Activated T-helper 1 cell treated with anti-CD3 and anti-CD28 coated beads, Interleukin-12 subunit alpha, Interleukin-12 subunit beta, Interleukin-2, Interleukin-4 antibody, amounts not matched to agents 30 ng/mL and 10 ng/mL and 1 ng/mL, durations not matched to agents 14 hours and 24 hours and 36 hours (primary cell): Measurements from ENCODE around the gene MAP2K6. TPM values are rescaled to one million over a fixed set of nuclear protein-coding genes. Genes with fewer than 3 reads are reported as not detected.

Experiments
- DNase-seq: peaks from one replicate; pipeline ENCODE4 v3.0.0; 2021; ENCODE audit warnings: low spot score
- H3K27ac Mint-ChIP-seq: one replicate; pipeline ENCODE4 v1.8.0; 2021; ENCODE audit warnings: mild to moderate bottlenecking, mixed read lengths
- H3K27me3 Mint-ChIP-seq: one replicate; pipeline ENCODE4 v1.8.0; 2022; ENCODE audit warnings: mild to moderate bottlenecking, moderate library complexity, mixed read lengths; ENCODE audit not compliant: insufficient read depth
- H3K36me3 Mint-ChIP-seq: one replicate; pipeline ENCODE4 v1.8.0; 2021; ENCODE audit warnings: low read depth, mixed read lengths
- H3K4me1 Mint-ChIP-seq: one replicate; pipeline ENCODE4 v1.8.0; 2021; ENCODE audit warnings: low read depth, mixed read lengths
- H3K4me3 Mint-ChIP-seq: one replicate; pipeline ENCODE4 v1.8.0; 2021; ENCODE audit warnings: mild to moderate bottlenecking, moderate library complexity, mixed read lengths
- H3K9me3 Mint-ChIP-seq: one replicate; pipeline ENCODE4 v1.8.0; 2021; ENCODE audit warnings: mixed read lengths
- intact Hi-C: fragments of 100-400 bp; cut with micrococcal nuclease; formaldehyde crosslinking; loops from one replicate; pipeline ENCODE4 v1.15.1; 2024
- total RNA-seq: library from RNA; stranded (reverse); gene quantifications from 2 replicates; pipeline ENCODE4 v1.2.3, GENCODE V29; 2022

MAP2K6 gene
- total RNA-seq, 1 donor from 2014 or later = 0.88 TPM

DNA sequence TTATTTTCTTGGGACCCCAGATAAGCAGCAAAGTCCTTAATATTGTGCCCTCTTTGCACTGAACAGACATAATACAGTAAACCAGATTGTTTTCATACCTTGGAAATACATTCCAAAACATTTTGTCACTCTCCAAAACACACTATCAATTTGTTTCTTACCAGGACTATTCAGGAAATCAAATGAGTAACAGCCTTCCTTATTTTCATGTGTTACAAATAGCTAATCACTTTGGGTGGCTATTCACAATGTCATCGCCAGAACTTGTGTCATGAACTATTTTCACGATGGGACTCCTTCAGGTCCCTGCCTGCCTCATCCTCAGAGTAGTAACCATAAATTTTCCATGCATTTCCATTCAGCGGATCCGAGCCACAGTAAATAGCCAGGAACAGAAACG lies 104.5 kb downstream of the MAP2K6 start:
- DNase-seq = no peak
- Mint-ChIP-seq H3K27ac (no peak overlapping the region), H3K4me3 (no peak overlapping the region), H3K36me3 (no peaks in the 10 kb centered on the region), H3K27me3 (no peaks in the 10 kb centered on the region), H3K4me1 (peaks cover 7% of the 10 kb centered on the region), H3K9me3 (no peaks in the 10 kb centered on the region)
- intact Hi-C loops = no loop called here

DNA sequence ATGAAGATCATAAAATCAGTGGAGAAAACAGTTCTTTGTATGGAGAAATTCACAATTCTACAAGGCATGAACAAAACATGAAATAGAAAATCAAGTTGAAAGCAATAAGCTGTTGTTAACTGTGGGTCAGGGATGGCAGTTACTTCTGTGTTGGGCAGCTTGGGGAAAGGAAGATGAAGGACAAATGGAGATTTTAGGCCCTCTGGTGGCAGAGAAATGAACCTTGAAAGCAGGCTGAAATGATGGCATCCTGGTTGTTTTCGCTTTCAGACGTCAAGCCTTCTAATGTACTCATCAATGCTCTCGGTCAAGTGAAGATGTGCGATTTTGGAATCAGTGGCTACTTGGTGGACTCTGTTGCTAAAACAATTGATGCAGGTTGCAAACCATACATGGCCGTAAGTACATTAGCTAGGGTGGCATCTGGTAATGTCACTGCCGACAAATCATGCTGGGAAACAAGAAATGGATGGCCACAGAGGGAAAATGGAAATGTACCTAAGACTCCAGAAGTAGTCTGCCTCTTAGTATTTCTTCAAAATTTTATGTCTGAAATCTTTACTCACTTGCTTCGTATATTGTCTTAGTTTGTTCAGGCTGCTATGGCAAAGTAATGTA lies 108.9 kb downstream of the MAP2K6 start:
- no peaks in the 10 kb centered on the region for H3K36me3 Mint-ChIP-seq
- H3K9me3 Mint-ChIP-seq = no peaks in the 10 kb centered on the region
- DNase-seq = no peak
- H3K4me3 Mint-ChIP-seq = no peak overlapping the region
- H3K4me1 Mint-ChIP-seq = peaks cover 7% of the 10 kb centered on the region
- no peaks in the 10 kb centered on the region for H3K27me3 Mint-ChIP-seq
- H3K27ac Mint-ChIP-seq = no peak overlapping the region
- intact Hi-C loops = loop anchor here (1.0 to 10.0 kb wide), 4 partner anchors 109 to 1031 kb away; partner anchors contain the start of gene MAP2K6

DNA sequence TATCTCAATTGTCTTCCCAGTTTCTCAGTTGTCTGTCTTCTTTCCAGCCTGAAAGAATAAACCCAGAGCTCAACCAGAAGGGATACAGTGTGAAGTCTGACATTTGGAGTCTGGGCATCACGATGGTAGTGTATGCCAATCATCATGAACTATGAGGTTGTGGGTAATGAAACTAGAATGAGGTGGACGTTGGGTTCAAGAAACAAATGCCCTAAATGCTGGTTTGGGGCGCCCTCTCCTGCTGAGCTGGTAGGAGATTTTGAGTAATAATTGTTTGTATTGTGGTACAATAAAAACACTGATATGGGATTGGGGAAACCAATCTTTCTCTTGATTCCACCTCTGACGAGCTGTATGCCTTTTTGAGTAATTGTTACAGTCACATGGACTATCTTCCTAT lies 110.4 kb downstream of the MAP2K6 start:
- Mint-ChIP-seq H3K36me3 (no peaks in the 10 kb centered on the region), H3K27me3 (no peaks in the 10 kb centered on the region), H3K9me3 (no peaks in the 10 kb centered on the region), H3K4me3 (no peak overlapping the region), H3K4me1 (peaks cover 7% of the 10 kb centered on the region), H3K27ac (no peak overlapping the region)
- DNase-seq = no peak
- intact Hi-C loops = loop anchor here (10.0 kb wide), 3 partner anchors 110 to 1030 kb away; partner anchors contain the start of gene MAP2K6

DNA sequence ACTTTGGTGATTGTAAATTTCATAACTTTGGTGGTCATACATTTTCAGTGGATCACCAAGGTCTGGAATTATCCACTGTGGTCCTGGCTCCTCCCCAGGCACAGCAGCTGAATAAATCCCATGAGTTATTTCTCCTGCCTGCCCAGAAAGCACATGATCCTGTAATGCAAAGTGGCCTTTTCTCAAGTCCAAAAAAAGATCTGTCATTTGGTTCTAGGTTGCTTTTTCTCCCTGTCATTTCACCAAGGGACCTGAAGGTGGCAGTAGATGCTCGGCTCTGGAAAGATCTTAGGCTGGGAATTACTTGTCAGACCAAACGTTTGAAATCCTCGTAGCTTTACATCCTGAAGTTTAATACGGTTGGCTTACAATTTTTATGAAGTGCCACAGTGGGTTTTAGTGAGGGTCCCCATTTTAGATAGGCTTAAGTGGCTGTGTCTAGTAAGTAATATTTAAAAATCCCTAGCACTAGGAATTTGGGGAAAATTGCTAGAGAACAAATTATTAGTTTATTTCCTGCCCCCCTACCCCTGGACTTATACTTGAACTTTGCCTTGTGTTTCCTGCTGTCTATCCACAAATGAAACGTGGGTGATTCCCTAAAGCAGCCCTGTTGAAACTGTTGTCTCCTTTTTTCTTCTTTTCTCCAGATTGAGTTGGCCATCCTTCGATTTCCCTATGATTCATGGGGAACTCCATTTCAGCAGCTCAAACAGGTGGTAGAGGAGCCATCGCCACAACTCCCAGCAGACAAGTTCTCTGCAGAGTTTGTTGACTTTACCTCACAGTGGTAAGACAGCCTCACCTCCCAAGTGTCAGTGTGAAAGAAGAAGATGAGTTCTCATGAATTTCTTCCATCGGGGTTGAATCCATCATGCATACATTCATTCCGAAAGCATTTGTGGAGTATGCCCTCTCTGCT lies 111.7 kb downstream of the MAP2K6 start:
- peaks cover 7% of the 10 kb centered on the region for H3K4me1 Mint-ChIP-seq
- intact Hi-C loops = loop anchor here (10.0 kb wide), 3 partner anchors 111 to 1029 kb away; partner anchors contain the start of gene MAP2K6

DNA sequence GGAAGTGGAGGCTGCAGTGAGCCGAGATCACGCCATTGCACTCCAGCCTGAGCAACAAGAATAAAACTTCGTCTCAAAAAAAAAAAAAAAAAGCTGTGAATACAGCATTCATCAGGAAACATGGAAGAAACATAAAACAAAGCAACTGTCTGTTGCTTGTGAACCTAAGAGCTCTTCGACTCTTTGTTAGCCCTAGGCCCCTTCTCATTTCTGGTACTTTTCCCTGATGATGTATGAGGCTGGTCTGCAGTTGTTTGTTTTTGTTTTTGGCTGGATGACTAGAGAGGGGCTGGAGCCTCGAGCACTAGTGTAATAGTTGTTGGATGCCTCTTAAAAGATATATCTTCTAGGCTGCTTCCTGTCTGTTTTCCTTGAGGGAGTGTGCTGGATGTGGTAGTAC lies 113.5 kb downstream of the MAP2K6 start:
- intact Hi-C loops = loop anchor here (10.0 kb wide), 3 partner anchors 113 to 1027 kb away; partner anchors contain the start of gene MAP2K6
- Mint-ChIP-seq H3K27me3 (no peaks in the 10 kb centered on the region), H3K27ac (no peak overlapping the region), H3K4me1 (peaks cover 5% of the 10 kb centered on the region), H3K4me3 (no peak overlapping the region), H3K36me3 (no peaks in the 10 kb centered on the region), H3K9me3 (no peaks in the 10 kb centered on the region)
- DNase-seq = no peak

More for the DNA sequence above, 111.7 kb downstream of the MAP2K6 start:
- Mint-ChIP-seq H3K9me3 (no peaks in the 10 kb centered on the region), H3K36me3 (no peaks in the 10 kb centered on the region), H3K4me3 (no peak overlapping the region), H3K27me3 (no peaks in the 10 kb centered on the region), H3K27ac (no peak overlapping the region)
- DNase-seq = no peak

DNA sequence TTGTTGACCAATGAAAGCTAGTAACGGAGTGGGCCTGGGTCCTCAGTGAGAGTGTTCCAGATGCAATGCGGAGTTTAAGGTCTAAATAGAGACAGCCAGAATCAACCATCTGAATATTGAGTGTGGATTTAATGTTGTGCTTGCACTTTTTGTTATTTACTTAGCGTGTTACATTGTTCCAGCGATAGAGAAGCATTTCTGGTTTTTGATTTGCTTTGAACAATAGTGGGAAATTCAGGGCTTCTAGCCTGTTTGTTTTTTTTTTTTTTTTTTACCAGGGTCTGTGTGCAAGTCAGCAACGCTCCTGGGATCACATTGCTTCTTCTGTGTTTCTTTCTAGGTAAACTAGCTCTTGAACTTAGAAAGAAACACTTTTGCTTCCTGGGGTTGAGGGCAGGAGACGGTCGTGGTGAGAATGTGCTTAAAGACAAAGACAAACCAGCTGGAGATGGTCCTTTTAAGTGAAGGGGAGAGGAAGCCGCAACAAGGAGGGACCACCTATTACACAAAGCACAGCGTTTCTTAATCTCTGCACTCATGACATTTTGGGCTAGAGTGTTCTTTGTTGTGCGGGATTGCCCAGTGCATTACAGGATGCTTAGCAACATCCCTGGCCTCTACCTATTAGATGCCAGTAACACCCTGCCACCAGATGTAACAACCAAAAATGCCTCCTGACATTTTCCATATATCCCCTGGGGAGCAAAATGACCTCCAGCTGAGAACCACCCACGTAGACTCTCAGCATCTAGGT lies 119.2 kb downstream of the MAP2K6 start:
- Mint-ChIP-seq H3K36me3 (no peaks in the 10 kb centered on the region), H3K4me1 (no peaks in the 10 kb centered on the region), H3K4me3 (no peak overlapping the region), H3K27ac (no peak overlapping the region), H3K9me3 (no peaks in the 10 kb centered on the region), H3K27me3 (no peaks in the 10 kb centered on the region)
- DNase-seq = no peak
- intact Hi-C loops = no loop called here

DNA sequence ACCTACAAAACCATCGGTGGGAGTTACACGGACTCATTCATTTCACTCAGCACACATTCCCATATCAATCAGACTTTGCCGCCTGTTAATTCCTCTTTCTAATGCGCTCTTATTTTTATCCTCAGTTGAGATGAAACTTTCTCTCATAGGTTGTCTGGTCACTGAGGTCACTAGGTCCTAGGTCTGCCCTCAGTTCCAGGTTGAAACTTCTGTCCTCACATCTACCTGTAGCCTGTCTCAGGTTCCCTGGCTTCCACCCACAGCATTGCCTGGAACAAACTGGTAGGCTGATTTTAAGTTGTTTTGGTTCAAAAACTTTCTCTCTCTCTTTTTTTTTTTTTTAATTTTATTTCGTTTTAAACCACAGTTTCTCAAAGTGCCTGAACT lies 119.7 kb downstream of the MAP2K6 start:
- Mint-ChIP-seq H3K4me1 (peaks cover 5% of the 10 kb centered on the region), H3K36me3 (no peaks in the 10 kb centered on the region), H3K9me3 (no peaks in the 10 kb centered on the region), H3K4me3 (no peak overlapping the region), H3K27me3 (no peaks in the 10 kb centered on the region), H3K27ac (no peak overlapping the region)
- no peak for DNase-seq
- intact Hi-C loops = no loop called here

DNA sequence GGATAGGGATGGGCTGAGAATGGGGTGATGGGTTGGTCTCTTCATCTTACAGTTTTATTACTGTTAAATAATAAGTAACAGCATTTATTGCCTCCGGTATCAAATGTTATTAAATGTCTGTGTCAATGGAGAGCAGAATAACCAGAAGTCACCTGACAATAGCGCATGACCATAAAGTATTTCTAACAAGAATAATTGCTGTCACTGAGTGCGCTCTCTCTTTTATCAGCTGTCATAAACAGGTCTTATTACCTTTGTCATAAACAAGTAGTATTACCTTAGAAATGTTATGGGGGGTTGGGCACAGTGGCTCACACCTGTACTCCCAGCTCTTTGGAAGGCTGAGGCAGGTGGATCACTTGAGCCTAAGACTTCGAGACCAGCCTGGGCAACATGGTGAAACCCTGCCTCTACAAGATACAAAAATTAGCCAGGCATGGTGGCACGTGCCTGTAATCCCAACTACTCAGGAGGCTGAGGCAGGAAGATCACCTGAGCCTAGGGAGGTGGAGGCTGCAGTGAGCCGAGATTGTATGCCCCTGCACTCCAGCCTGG lies 120.6 kb downstream of the MAP2K6 start:
- Mint-ChIP-seq H3K9me3 (no peaks in the 10 kb centered on the region), H3K4me3 (no peak overlapping the region), H3K27me3 (no peaks in the 10 kb centered on the region), H3K27ac (no peak overlapping the region), H3K36me3 (no peaks in the 10 kb centered on the region), H3K4me1 (peaks cover 9% of the 10 kb centered on the region)
- intact Hi-C loops = no loop called here
- DNase-seq = no peak

DNA sequence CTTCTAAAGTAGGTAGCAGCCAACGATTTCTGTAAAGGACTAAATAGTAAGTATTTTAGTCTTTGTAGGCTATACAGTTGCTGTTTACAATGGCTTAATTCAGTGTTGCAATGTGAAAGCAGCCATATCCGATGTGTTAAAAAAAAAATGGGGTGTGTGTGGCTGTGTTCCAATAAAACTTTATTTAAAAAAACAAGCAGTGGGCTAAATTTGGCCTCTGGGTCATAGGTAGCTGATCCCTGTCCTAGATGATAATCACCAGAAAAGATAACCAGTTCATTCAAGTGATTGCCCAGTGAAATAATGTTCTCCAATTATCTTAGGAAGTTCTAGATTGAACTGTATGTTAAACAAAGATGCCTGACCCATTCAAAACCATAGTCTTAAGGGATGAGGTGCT lies 124.3 kb downstream of the MAP2K6 start:
- Mint-ChIP-seq H3K4me3 (no peak overlapping the region), H3K9me3 (no peaks in the 10 kb centered on the region), H3K4me1 (peaks cover 9% of the 10 kb centered on the region), H3K27ac (no peak overlapping the region), H3K36me3 (no peaks in the 10 kb centered on the region), H3K27me3 (no peaks in the 10 kb centered on the region)
- no peak for DNase-seq
- intact Hi-C loops = no loop called here

DNA sequence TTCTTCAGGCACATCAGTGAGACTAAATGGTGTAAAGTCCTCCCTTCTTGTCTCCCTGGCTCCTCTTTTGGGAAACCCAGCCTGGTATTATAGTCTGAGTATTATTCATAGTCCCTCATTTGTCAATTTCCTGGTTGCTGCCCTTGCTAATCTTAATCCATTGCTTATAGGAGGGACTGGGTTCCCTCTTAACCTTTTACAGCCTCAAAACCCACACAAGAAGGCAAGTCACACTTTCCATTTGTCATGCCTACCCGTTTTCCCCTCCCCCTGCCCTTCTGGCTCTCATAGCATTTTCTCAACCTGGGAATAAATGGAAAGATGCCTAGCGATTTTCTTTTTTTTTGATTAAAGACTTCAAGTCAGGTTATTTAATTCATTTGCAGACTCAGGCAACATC lies 124.8 kb downstream of the MAP2K6 start:
- Mint-ChIP-seq H3K36me3 (no peaks in the 10 kb centered on the region), H3K9me3 (no peaks in the 10 kb centered on the region), H3K4me3 (no peak overlapping the region), H3K27ac (peak overlapping the region; percentile 2), H3K4me1 (peaks cover 9% of the 10 kb centered on the region), H3K27me3 (no peaks in the 10 kb centered on the region)
- DNase-seq = no peak
- intact Hi-C loops = no loop called here

DNA sequence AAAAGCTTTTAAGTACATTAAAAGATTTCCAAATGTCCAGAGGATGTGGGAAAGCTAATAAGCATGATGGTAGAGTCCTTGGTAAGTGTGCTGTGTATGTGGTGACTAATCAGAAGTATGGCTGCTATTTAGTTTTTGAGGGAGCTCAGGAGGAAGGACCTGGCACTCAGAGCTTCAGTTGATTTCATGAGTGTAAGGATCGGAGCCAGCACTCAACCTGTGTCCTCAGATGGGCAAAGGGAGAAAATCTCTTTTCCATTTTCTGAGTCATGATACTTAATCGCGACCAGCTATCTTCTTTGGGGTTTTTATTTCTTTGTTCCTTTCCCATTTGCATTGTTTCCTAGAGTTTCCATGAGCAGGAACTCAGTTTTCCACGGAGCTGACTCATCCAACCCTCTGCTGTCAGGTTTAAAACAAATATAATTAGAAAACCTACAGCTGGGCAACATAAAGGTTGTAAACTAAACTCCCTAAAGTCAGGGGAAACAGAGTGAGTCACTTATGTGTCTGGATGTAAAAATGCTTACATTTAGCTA lies 125.4 kb downstream of the MAP2K6 start:
- Mint-ChIP-seq H3K27me3 (no peaks in the 10 kb centered on the region), H3K9me3 (no peaks in the 10 kb centered on the region), H3K4me1 (peaks cover 9% of the 10 kb centered on the region), H3K4me3 (no peak overlapping the region), H3K36me3 (no peaks in the 10 kb centered on the region), H3K27ac (no peak overlapping the region)
- intact Hi-C loops = no loop called here
- DNase-seq = no peak

DNA sequence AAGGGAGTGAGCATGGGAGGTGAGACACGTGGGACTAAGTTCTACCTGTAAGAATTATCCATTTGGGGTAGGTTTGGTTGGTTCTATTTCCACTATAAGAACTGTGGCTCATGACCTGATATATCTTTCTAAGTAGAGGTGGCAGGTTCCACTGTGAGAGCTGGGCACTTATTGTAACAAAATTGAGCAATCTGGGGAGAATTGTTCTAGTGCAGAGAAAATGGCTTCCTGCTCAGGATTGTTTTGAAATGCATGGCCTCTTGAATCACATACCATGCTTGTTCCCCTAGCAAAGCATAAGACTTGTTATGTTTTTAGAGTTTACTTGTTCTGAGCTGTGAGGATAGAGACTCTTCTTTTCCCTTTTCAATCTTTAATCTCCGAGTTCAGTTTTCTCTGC lies 125.9 kb downstream of the MAP2K6 start:
- intact Hi-C loops = no loop called here
- no peak overlapping the region for H3K4me3 Mint-ChIP-seq
- no peak overlapping the region for H3K27ac Mint-ChIP-seq
- H3K36me3 Mint-ChIP-seq = no peaks in the 10 kb centered on the region
- no peak for DNase-seq
- no peaks in the 10 kb centered on the region for H3K9me3 Mint-ChIP-seq
- H3K4me1 Mint-ChIP-seq = peaks cover 9% of the 10 kb centered on the region
- H3K27me3 Mint-ChIP-seq = no peaks in the 10 kb centered on the region
